ENCODE results near the gene CSNK2A3. TPM values are rescaled to one million over a fixed set of nuclear protein-coding genes. Genes with fewer than 3 reads are reported as not detected.

CSNK2A3 gene
- total RNA-seq, 2 donors from 2014 or later: 2.1 to 2.6 TPM

DNA sequence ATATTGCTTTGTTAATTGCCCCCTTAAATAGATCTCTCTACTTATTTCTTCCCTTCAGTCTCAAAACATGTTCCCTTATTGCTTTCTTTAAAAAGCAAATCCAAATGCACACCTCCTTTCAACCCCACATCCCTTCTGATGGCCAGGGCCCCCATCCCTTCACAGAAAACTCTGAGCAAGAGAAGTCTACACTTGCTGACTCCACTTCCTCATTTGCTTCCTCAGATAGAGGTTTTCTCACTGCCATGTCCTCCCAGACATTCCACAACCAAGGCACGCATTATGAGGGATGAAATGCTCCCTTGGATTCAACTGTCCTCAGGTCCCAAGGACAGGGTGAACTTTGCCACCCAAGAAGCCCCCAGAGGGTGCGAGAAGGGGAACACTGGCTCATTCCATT lies 43.1 kb downstream of the CSNK2A3 start:
- no peak for DNase-seq (ENCODE audit: low spot score)
- intact Hi-C loops (cut with DNase I): no loop called here

DNA sequence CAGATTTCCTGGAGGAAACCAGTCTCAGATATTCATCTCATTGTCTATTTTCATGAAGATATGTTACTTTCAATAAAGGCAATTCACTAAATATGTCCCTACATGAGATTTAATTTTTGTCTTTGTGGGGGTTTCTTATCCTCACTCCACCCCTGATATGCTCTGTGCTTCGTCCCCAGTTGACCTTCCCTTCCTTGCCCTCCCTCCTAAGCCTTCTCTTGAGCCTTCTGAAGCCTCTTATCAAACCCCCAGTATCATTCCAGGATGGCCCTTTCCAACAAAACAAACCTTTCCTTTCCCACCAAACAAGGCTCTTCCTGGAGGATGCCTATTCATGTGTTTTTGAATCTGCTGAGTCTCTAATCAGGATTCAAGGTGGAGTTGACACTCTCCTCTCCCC lies 44.8 kb downstream of the CSNK2A3 start:
- no peak for DNase-seq (ENCODE audit: low spot score)
- intact Hi-C loops (cut with DNase I): no loop called here

DNA sequence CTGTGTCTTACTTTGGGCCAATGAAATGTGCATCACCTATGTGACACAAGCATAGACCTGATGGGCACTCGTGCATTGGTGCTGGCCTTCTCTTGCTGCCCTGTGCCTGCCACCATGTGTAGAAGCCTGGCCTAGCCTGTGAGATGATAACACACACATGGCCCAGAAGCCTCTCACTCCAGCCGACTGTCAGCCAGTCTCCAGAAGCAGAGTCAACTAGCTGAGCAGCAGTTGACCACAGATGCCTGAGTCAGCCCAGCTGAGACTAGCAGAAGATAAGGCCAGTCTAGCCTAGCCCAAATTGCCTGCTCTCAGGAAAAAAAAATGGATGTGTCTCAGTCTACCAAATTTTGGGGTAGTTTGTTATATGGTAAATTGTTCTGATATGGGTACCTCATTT lies 46.2 kb downstream of the CSNK2A3 start:
- intact Hi-C loops (cut with DNase I): no loop called here

DNA sequence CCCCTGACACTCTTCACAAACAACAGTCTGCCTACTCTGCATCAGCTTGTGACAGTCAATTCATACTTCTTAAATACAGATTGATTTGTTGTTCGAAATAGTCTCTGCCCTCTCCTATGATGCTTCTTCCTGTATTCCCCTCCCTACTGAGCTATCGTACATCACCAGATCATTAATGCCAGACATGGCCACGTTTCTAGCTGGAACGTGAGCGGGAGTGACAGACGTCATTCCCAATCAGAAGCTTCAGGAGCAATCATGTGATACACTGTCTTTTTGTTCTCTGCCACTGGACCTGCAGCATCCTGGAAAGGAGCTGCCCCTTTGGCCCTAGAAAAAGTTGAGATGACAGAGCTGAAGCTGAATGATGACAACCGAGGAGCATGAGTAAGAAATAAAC lies 48.5 kb downstream of the CSNK2A3 start:
- intact Hi-C loops (cut with DNase I): loop anchor here in 1 of 2 donors (5.0 kb wide), 1 partner anchor 462 kb away; no protein-coding TSS in a partner anchor
- no peak for DNase-seq (ENCODE audit: low spot score)

More for the DNA sequence above, 46.2 kb downstream of the CSNK2A3 start:
- no peak for DNase-seq (ENCODE audit: low spot score)

DNA sequence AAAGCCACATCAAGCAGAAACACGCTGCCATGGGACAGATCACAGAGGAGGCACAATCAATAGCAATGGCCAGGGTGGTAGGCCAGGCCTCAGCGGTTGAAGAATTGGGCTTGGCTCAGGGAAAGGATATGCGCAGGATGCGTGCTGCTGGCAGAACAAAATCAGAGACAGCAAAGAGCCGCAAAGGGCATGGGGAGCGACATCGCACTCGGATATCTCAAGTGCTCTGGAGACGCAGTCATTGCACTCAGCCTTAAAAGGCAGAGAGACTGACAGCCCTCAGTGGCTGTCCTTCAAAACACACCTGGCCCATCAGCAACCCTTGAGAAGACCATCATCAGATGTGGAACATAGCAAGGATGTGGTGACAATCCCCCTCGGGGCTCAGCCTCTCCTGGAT lies 50.5 kb downstream of the CSNK2A3 start:
- intact Hi-C loops (cut with DNase I): loop anchor here in 1 of 2 donors (5.0 kb wide), 1 partner anchor 460 kb away; no protein-coding TSS in a partner anchor
- no peak for DNase-seq (ENCODE audit: low spot score)

Measured in posterior vena cava (tissue), 2 donors.